Adipose tissue (tissue), 3 donors: Measurements from ENCODE around the gene VTI1A. TPM values are rescaled to one million over a fixed set of nuclear protein-coding genes. Genes with fewer than 3 reads are reported as not detected.
"Not testable (repeated sequence)": the region's sequence is repeated elsewhere in the genome, so short reads cannot be mapped to it uniquely, and the experiment has no call there.

Experiments
- H3K27ac ChIP-seq: one replicate; pipeline ENCODE4 v1.5.1; 2013; ENCODE audit warnings: low read depth, low read length
- WGBS, 3 donors: extraction: QIAGEN DNeasy Blood & Tissue Kit; methylation state at CpG; one replicate each; pipeline ENCODE4 v1.1.7; 2013; 5-methylcytosine and 5-hydroxymethylcytosine counted together
- polyA plus RNA-seq, 3 donors: library from polyadenylated mRNA; stranded (reverse); fragments of 200-250 nt; gene quantifications; one replicate each; pipeline ENCODE4 v1.2.3, GENCODE V29; 2013
- donor health status: healthy with polysubstance abuse.
- donor health status: Bipolar disorder and iron deficiency.
- donor health status: healthy.

Gene VTI1A
- polyA plus RNA-seq, 3 donors = 5.6 to 15.2 (median 13.5) TPM

- 98 to 99% (median 99%) methylated on average over 3 of the region's 3 CpGs for WGBS, 3 donors
- no peak overlapping the region for H3K27ac ChIP-seq
These were observed 269.1 kb downstream of the VTI1A start for GRCh38 chr10:112716076-112716475.

GRCh38 chr10:112716924-112717413 lies 270.0 kb downstream of the VTI1A start:
- WGBS, 3 donors = 49 to 87% (median 76%) methylated on average over 6 of the region's 6 CpGs

DNA sequence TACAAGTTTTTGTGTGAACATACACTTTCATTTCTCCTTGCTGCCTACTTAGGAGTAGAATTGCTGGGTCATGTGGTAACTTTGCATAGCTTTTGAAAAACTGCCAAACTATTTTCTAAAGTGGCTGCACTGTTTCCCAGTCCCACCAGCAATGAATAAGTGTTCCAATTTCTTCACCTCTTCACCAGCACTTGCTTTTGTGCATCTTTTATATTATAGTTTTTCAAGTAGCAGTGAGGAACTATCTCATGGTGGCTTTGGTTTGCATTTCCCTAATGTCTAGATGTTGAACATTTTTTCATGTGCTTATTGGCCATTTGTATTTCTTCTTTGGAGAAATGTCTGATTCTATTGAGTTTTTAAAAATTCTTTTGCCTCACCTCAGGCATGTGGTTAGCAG lies 273.2 kb downstream of the VTI1A start:
- no peak overlapping the region for H3K27ac ChIP-seq

More at GRCh38 chr10:112716924-112717413, 270.0 kb downstream of the VTI1A start:
- H3K27ac ChIP-seq = no peak overlapping the region

GRCh38 chr10:112721080-112721698 lies 274.2 kb downstream of the VTI1A start:
- 57 to 67% (median 63%) methylated on average over 5 of the region's 5 CpGs for WGBS, 3 donors

DNA sequence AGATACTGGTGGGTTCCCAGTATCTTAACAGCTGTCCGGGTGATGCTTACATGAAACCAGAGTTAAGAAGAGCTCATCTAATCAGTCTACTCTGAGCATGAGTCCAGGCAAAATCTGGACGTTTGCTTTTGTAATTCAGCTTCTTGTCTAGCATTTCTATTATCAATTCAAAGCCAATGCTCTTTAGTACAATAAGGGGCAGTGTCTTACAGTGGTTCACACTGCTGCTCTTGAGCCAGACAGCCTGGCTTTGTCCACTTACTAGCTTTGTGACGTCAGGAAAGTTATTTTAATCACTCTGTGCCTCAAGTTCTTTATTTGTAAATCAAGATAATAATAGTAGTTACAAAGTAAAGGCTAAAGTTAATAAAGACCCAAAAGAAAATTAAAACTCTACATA lies 275.7 kb downstream of the VTI1A start:
- 70 to 80% (median 72%) methylated on average over 3 of the region's 3 CpGs for WGBS, 3 donors
- no peak overlapping the region for H3K27ac ChIP-seq

More at GRCh38 chr10:112721080-112721698, 274.2 kb downstream of the VTI1A start:
- H3K27ac ChIP-seq = no peak overlapping the region

GRCh38 chr10:112723876-112724275 lies 276.9 kb downstream of the VTI1A start:
- H3K27ac ChIP-seq = no peak overlapping the region

DNA sequence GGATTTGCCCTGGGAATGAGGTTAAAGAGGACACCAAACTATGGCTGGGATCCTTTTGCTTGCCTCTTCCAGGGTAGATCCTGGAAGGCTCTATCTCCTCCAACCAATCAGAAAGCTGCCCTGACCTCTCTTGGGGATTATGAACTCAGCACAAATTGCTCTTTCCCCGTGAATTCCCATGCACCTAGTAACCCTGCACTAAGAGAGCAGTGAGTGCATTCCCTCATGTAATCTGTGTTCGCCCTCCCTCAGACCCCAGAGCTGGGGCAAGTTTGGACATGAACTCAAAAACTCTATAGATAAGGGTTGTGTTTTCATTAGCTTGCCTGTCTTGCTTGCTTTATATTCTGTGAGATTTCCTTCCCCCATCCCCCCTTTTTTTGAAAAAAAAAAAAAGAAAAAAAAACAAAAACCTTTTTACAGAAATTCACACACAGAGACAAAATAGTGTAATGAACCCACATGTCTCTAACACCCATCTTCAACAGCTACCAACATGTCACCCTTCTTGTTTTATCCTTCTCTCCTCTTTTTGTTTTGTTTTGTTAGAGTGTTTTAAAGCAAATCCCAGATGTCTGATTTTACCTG lies 277.5 kb downstream of the VTI1A start:
- WGBS, 3 donors = 74 to 90% (median 79%) methylated on average over 2 of the region's 2 CpGs
- H3K27ac ChIP-seq = no peak overlapping the region

DNA sequence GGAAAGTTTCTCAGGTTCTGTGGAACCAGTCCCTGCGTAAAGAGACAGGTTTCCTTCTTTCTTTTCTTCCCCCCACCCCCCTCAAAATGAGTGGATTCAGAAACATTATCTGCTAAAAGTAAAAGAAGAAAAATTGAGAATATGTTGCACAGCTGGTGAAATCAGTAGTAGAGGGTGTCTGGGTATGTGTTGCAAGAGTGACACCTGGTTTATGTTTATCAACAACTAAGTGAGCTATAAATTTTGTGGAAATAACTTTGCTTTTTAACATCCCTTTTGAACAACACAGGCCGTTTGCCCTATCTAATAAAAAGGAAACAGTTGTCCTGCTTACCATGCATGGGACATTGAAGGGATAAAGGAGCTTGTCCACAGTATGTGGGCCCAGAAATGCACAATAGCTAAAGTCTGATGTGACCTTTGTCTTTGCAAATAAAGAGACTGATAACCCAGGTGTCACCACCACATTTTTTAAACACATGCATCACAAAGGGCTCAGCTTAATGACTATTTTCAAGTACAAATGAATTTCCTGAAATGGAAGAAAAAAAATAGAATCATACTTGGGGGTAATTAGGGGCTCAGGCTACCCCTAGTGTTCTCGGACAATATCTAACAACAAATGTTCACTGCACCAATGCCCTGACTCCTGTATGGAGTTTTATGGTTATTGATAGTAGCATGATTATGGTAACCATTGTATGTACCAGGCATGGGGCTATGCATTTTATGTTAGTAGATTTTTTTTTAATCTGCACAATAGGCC lies 281.3 kb downstream of the VTI1A start:
- 67 to 86% (median 84%) methylated on average over 3 of the region's 3 CpGs for WGBS, 3 donors
- H3K27ac ChIP-seq = no peak overlapping the region

DNA sequence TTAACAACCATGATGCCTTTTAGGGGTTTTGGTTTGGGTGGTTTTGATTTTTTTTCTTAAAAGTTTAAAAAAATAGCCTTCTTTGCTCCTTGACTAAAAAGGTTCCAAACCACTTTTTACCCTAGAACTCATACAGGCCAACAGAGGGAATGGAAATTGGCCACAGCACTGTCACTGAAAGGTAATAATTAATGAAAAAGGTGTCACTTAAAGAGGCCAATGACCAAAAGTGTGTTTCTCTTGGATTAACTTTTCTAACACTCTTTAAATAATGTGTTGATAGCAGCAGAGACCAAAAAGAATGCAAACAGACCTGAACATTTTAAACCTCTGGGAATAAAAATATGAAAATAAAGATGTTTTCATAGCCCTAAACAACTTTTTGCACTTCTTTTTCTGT lies 282.0 kb downstream of the VTI1A start:
- no peak overlapping the region for H3K27ac ChIP-seq

DNA sequence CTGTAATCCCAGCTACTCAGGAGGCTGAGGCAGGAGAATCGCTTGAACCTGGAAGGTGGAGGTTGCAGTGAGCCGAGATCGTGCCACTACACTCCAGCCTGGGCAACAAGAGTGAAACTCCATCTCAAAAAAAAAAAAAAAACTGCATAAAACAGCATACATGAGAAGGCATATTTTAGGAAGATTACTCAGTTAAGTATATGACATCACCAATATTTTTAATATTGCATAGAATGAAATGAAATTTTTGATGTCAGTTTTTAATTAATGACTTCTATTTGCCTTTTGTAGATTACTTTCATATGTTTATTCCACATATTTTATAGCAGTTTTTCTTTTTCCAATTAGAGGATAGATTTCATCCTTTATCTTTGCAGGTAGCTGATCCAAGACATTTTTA lies 284.4 kb downstream of the VTI1A start:
- WGBS, 3 donors = 100% methylated on average over 3 of the region's 3 CpGs
- H3K27ac ChIP-seq = not testable (repeated sequence)

DNA sequence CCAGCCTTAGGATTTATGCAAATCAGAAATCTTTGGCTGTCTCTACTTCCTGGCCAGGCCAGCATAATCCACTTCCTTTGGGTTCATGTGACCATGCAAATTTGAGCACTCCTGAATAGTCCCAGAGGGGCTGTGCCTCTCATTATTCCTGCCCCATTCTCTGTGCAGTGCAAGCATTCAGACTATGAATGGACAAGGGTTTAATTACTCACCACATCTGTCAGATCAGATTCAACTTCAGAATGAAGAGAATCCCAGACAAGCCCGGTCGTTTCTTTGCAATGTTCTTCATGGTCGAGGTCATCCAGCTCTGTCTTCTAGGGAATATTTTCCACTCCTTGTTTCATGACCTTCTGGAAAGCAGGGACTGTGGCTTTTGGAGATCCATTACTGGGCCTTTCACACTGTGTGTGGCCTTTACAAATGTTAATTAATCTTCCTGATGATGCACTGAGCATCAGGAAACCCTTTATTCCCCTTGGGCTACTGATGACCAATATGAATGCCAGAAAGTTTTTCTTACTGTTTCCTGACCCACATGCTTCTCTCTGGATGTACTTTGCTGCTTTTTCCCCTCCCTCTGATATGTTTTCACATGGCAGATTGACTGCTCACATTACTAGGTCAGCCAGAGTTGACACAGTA lies 285.4 kb downstream of the VTI1A start:
- H3K27ac ChIP-seq = no peak overlapping the region
- WGBS, 3 donors = 36 to 67% (median 56%) methylated on average over 3 of the region's 3 CpGs

GRCh38 chr10:112735041-112735695 lies 288.2 kb downstream of the VTI1A start:
- 63 to 74% (median 66%) methylated on average over 4 of the region's 4 CpGs for WGBS, 3 donors
- H3K27ac ChIP-seq = no peak overlapping the region

DNA sequence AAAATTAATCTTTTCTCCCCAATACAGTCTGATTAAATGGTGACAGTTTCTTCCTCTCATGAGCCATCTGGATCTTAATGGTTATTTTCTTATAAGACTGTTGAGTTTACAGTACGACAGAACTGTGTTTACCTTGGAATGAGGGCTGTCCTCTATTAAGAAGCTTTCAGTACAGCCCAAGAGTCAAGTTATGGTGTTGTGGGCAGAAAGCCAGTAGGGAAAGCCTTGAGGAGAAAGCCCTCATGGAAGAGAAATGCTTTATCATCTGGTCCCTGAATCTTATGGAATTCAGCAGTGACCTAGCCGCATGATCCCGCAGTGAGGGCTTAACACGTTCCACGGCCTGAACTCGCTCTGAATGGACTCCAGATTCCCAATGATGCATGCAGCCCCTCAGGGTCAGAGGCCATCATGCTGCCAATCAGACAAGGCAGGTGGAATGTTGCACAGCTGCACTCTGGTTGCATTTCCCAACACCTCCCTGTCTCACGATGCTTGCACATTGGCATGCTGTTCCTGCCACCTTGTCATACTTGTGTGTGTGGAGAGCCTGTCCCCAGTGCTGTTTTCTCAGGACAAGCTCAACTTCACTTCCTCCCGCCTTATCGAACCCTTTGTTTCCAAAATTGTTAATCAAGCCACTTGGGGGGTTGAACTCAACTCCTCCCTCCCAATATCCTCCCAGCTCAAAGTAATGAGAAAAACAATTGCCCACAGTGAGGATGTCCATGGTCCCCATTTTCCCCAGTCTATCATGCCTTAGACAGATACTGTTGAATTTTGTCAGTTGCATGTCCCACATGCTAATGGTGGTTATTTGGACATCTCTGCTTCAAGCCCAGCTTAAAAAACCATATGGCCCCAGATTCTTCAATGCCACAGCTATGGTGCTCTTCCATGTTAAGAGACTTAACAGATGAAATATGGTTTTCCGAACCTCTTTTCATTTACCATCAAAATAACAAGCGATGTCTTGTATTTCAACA lies 291.9 kb downstream of the VTI1A start:
- 61 to 95% (median 94%) methylated on average over 11 of the region's 11 CpGs for WGBS, 3 donors
- H3K27ac ChIP-seq = no peak overlapping the region

GRCh38 chr10:112739592-112740353 lies 292.8 kb downstream of the VTI1A start:
- no peak overlapping the region for H3K27ac ChIP-seq
- 73 to 84% (median 82%) methylated on average over 5 of the region's 6 CpGs for WGBS, 3 donors

DNA sequence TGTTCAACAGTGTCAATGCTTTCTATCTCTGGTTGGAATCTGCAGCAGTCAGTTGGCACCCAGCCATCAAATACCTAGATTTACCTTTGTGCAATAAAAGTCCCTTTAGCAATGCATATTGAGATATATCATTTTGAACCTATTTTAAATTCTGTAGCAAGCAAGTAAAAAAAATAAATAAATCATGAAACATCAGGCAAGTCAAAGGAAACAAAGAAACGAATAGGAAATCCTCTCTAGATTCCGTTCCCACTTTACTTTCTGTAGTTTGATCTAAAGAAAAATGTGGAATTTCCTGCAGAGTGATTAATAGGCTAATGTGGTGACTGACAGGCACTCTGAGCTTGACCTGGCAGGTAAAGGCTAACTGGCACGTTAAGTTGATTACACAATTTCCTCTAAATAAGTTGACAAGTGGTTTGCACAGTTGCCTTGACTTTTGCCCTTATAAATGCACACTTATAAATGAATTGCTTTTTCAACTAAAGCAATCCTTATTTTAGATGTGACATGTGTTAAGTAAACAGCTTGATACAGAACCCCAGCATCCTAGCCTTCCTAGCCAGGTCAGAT lies 294.9 kb downstream of the VTI1A start:
- no peak overlapping the region for H3K27ac ChIP-seq
- 28 to 33% (median 30%) methylated on average over 3 of the region's 3 CpGs for WGBS, 3 donors

- H3K27ac ChIP-seq = no peak overlapping the region
- WGBS, 3 donors = 75 to 82% (median 81%) methylated on average over 12 of the region's 12 CpGs
These were observed 297.4 kb downstream of the VTI1A start for GRCh38 chr10:112744181-112745096.
